ENCODE results near the gene ABCC3. TPM values are rescaled to one million over a fixed set of nuclear protein-coding genes. Genes with fewer than 3 reads are reported as not detected.

ABCC3 gene
- total RNA-seq, 6 experiments from 2014 or later, result 18.4 to 23.6 (median 21.3) TPM

- DNase-seq, result no peak
- no peaks in the 10 kb centered on the region for H3K9me3 Mint-ChIP-seq
- H3K4me3 Mint-ChIP-seq, result no peak overlapping the region
- H3K27ac Mint-ChIP-seq, result no peak overlapping the region
- H3K27me3 Mint-ChIP-seq (ENCODE audit: insufficient read depth), result peaks cover 11% of the 10 kb centered on the region
- H3K36me3 Mint-ChIP-seq (ENCODE audit: low read depth), result no peaks in the 10 kb centered on the region
- peaks cover 29% of the 10 kb centered on the region for H3K4me1 Mint-ChIP-seq (ENCODE audit: low read depth)
- peak; percentile 88 for TF ChIP-seq CTCF (IDR thresholded peaks at IDR 0.05)
These were observed 4.0 kb upstream of the ABCC3 start for GRCh38 chr17:50630524-50631194.

- no peak for TF ChIP-seq CTCF (IDR thresholded peaks at IDR 0.05)
- Mint-ChIP-seq H3K27ac (no peak overlapping the region), H3K36me3 (ENCODE audit: low read depth) (no peaks in the 10 kb centered on the region), H3K4me3 (no peak overlapping the region), H3K4me1 (ENCODE audit: low read depth) (peaks cover 36% of the 10 kb centered on the region), H3K9me3 (no peaks in the 10 kb centered on the region), H3K27me3 (ENCODE audit: insufficient read depth) (peaks cover 7% of the 10 kb centered on the region)
- DNase-seq, result no peak
These were observed 3.3 kb upstream of the ABCC3 start for GRCh38 chr17:50631195-50631907.

GRCh38 chr17:50631908-50632571, 2.6 kb upstream of the ABCC3 start:
- Mint-ChIP-seq H3K27ac (no peak overlapping the region), H3K9me3 (no peaks in the 10 kb centered on the region), H3K36me3 (ENCODE audit: low read depth) (no peaks in the 10 kb centered on the region), H3K4me1 (ENCODE audit: low read depth) (peaks cover 43% of the 10 kb centered on the region), H3K27me3 (ENCODE audit: insufficient read depth) (peaks cover 7% of the 10 kb centered on the region), H3K4me3 (no peak overlapping the region)
- no peak for TF ChIP-seq CTCF (IDR thresholded peaks at IDR 0.05)
- no peak for DNase-seq

GRCh38 chr17:50632637-50633036, 2.0 kb upstream of the ABCC3 start:
- no peak for TF ChIP-seq CTCF (IDR thresholded peaks at IDR 0.05)
- Mint-ChIP-seq H3K4me1 (ENCODE audit: low read depth) (peaks cover 49% of the 10 kb centered on the region), H3K4me3 (no peak overlapping the region), H3K27ac (no peak overlapping the region), H3K27me3 (ENCODE audit: insufficient read depth) (peaks cover 7% of the 10 kb centered on the region), H3K36me3 (ENCODE audit: low read depth) (no peaks in the 10 kb centered on the region), H3K9me3 (no peaks in the 10 kb centered on the region)
- DNase-seq, result no peak

- TF ChIP-seq CTCF (IDR thresholded peaks at IDR 0.05), result no peak
These were observed 998 bp upstream of the ABCC3 start for GRCh38 chr17:50633683-50634082.

More at GRCh38 chr17:50633683-50634082, 998 bp upstream of the ABCC3 start:
- Mint-ChIP-seq H3K36me3 (ENCODE audit: low read depth) (no peaks in the 10 kb centered on the region), H3K27ac (no peak overlapping the region), H3K4me1 (ENCODE audit: low read depth) (peaks cover 60% of the 10 kb centered on the region), H3K4me3 (peak overlapping the region; percentile 80), H3K27me3 (ENCODE audit: insufficient read depth) (peaks cover 7% of the 10 kb centered on the region), H3K9me3 (no peaks in the 10 kb centered on the region)
- no peak for DNase-seq

Measured in HFFc6 (cell line).